GM12865 (cell line): ENCODE measurements around the gene UBASH3B.
"Not testable (repeated sequence)": the region's sequence is repeated elsewhere in the genome, so short reads cannot be mapped to it uniquely, and the experiment has no call there.

Experiments used
- DNase-seq: peaks from one replicate; pipeline ENCODE4 v3.0.0; 2010; ENCODE audit warnings: low read depth
- H3K4me3 ChIP-seq: 2 replicates; pipeline ENCODE4 v1.5.1; 2011; ENCODE audit warnings: mild to moderate bottlenecking, low read depth, low read length, control low read depth
- CTCF ChIP-seq: IDR thresholded peaks from 2 replicates; pipeline ENCODE4 v1.5.1; 2011; ENCODE audit warnings: low read length, control low read depth, low read depth, inconsistent platforms; ENCODE audit not compliant: insufficient read depth; ENCODE audit errors: missing control alignments

The UBASH3B gene

GRCh38 chr11:122619757-122620156 lies 35.8 kb upstream of the UBASH3B start:
- H3K4me3 ChIP-seq: no peak overlapping the region
- no peak for DNase-seq
- TF ChIP-seq CTCF: no peak

- not testable (repeated sequence) for DNase-seq, H3K4me3 ChIP-seq
These were observed 30.0 kb upstream of the UBASH3B start for GRCh38 chr11:122625501-122625900.

DNA sequence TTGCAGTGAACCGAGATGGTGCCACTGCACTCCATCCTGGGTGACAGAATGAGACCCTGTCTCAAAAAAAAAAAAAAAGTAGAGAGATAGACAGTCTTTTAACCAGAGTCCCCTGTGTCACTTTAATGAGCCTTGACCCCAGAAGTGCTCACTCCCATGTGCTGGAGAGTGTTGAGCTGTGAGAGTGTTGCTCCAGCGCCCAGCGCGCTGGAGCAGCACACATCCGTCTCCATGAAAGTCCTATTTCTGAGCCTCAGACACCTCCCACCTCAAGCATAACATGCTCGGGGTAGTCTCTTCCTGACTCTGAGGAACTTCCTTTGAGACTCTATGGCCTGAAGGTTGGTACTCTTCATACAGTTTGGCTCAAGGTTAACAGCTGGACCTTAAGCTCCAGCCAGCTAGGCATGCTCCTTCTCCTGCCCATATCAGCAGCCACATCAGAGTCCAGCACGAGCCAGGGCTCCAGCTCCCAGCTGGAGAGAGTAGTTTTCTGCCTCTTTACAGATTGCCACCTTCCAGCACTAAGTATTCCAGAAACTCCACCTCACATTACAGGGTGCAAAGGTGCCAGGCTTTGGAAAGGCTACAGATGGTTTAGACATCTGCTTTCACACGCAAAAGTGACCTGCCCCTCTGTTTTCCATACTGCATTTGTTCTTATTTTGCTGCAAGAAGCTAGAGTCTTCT lies 29.4 kb upstream of the UBASH3B start:
- no peak for DNase-seq
- no peak overlapping the region for H3K4me3 ChIP-seq
- TF ChIP-seq CTCF: no peak

DNA sequence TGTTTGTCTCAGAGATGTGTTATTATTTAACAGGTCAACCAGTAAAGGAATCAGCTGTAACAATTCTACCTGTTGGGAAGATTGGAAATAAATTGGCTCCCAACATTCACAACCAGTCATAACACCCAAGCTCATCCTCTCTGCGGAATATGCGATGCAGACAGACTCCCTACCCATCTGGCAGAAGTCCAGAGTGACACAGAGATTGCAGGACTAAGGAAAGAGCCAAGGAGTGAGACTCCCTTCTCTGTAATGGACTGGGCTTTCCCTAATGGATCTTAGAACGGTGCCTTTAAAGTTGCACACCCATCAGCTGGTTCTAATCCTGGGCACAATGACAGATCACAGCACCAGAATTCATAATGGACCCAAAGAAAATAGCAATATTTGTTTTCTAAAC lies 27.8 kb upstream of the UBASH3B start:
- H3K4me3 ChIP-seq: no peak overlapping the region
- DNase-seq: no peak
- no peak for TF ChIP-seq CTCF

DNA sequence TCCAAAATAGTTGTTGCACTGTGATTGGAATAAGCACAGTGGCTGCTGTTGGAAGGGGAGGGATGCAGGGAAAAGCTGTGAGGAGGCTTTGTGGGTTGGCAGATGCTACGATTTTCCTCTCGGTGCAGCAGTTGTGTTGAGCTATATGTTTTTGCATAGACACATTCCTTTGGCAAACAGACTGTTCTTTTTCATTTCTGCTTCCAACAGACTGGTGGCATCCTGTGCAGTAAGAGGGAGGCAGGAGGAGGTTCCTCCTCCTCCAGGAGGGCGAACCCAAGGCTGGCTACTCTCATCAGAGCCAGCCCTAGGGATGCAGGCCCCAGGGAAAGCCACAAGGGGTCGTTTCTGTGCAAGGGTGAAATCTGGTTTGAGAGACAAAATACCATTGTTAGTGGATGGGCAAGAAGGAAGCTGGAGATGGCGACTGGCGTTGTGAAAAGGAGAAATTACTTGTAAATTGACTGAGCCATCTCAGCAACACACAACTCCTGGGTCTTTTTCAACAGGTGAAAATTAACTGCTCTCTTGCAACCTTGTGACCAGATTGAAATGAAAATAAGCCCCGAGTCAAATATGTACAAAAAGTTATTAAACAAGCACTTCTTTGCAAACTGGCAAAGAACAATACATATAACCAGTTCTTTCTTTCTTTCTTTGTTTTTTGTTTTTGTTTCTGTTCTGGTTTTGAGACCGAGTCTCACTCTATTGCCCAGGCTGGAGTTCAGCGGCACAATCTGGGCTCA lies 26.5 kb upstream of the UBASH3B start:
- H3K4me3 ChIP-seq: no peak overlapping the region
- TF ChIP-seq CTCF: peak; percentile 75
- DNase-seq: peak; percentile 58

GRCh38 chr11:122632181-122632824 lies 23.2 kb upstream of the UBASH3B start:
- no peak overlapping the region for H3K4me3 ChIP-seq
- TF ChIP-seq CTCF: no peak
- DNase-seq: no peak

- peak; percentile 36 for TF ChIP-seq CTCF
- no peak overlapping the region for H3K4me3 ChIP-seq
- peak; percentile 33 for DNase-seq
These were observed 22.2 kb upstream of the UBASH3B start for GRCh38 chr11:122633219-122633829.
